Gastrocnemius medialis (tissue), 4 donors: Measurements from ENCODE around the gene CHCHD3.

Source experiments
- CTCF ChIP-seq, 5 experiments: fragments of 450-650 bp in 3 of 5; fragments of 200-600 bp in 2 of 5; sonication (generic) in 2 of 5; IDR thresholded peaks in 4 of 5; conservative IDR thresholded peaks in 1 of 5; 1 replicate in 4 of 5; 2 replicates in 1 of 5; pipeline ENCODE4 v1.5.1; 2016 to 2019; ENCODE audit warnings: antibody characterized with exemption in 5 of 5, mild to moderate bottlenecking in 3 of 5, moderate library complexity in 3 of 5
- POLR2A ChIP-seq, 2 donors: fragments of 450-650 bp; IDR thresholded peaks; one replicate each; pipeline ENCODE4 v1.6.1; 2017; ENCODE audit warnings: antibody characterized with exemption in 2 of 2, mild to moderate bottlenecking in 2 of 2, moderate library complexity in 2 of 2

- TF ChIP-seq CTCF (IDR thresholded peaks at IDR 0.05 in 4 of 5, conservative IDR thresholded peaks at IDR 0.05 in 1 of 5) (peak in 1 of 5 experiments; percentile 7), POLR2A (IDR thresholded peaks at IDR 0.05) (peak; percentile 81 to 84)
These were observed at the start of gene CHCHD3 for GRCh38 chr7:133081599-133082389.
